ENCODE results near the gene ERGIC1. TPM values are rescaled to one million over a fixed set of nuclear protein-coding genes. Genes with fewer than 3 reads are reported as not detected.
"Not testable (repeated sequence)": the region's sequence is repeated elsewhere in the genome, so short reads cannot be mapped to it uniquely, and the experiment has no call there.

The ERGIC1 gene
- total RNA-seq, 2 experiments from 2014 or later = 30.9 to 34.7 TPM

GRCh38 chr5:172851254-172851653 lies 17.2 kb downstream of the ERGIC1 start:
- H3K27me3 Mint-ChIP-seq; H3K27ac Mint-ChIP-seq; H3K9me3 Mint-ChIP-seq (ENCODE audit: low read depth); DNase-seq; H3K4me3 Mint-ChIP-seq; ATAC-seq; H3K36me3 Mint-ChIP-seq; CTCF ChIA-PET: not testable (repeated sequence)
- H3K4me1 Mint-ChIP-seq = peaks cover 27% of the 10 kb centered on the region

- H3K4me1 Mint-ChIP-seq = peaks cover 27% of the 10 kb centered on the region
- no peak overlapping the region for H3K27ac Mint-ChIP-seq
Observed at GRCh38 chr5:172852490-172853354, 18.7 kb downstream of the ERGIC1 start.

GRCh38 chr5:172853355-172853975 lies 19.4 kb downstream of the ERGIC1 start:
- Mint-ChIP-seq H3K27me3 (no peaks in the 10 kb centered on the region), H3K4me3 (no peak overlapping the region), H3K27ac (peak overlapping the region; percentile 9), H3K9me3 (ENCODE audit: low read depth) (no peaks in the 10 kb centered on the region), H3K36me3 (no peaks in the 10 kb centered on the region), H3K4me1 (peaks cover 27% of the 10 kb centered on the region)
- no peak for ATAC-seq
- DNase-seq = no peak
- CTCF ChIA-PET = no interaction called here

More at GRCh38 chr5:172852490-172853354, 18.7 kb downstream of the ERGIC1 start:
- DNase-seq (peak; percentile 48), ATAC-seq (no peak)
- Mint-ChIP-seq H3K9me3 (ENCODE audit: low read depth) (no peaks in the 10 kb centered on the region), H3K36me3 (no peaks in the 10 kb centered on the region), H3K27me3 (no peaks in the 10 kb centered on the region), H3K4me3 (no peak overlapping the region)
- CTCF ChIA-PET = no interaction called here

- Mint-ChIP-seq H3K27me3 (no peaks in the 10 kb centered on the region), H3K9me3 (ENCODE audit: low read depth) (no peaks in the 10 kb centered on the region), H3K27ac (no peak overlapping the region), H3K4me3 (no peak overlapping the region), H3K4me1 (peaks cover 26% of the 10 kb centered on the region), H3K36me3 (no peaks in the 10 kb centered on the region)
- ATAC-seq (no peak), DNase-seq (no peak)
- CTCF ChIA-PET = no interaction called here
Observed at GRCh38 chr5:172854451-172854871, 20.4 kb downstream of the ERGIC1 start.

GRCh38 chr5:172854971-172855370 lies 20.9 kb downstream of the ERGIC1 start:
- Mint-ChIP-seq H3K4me1 (peaks cover 21% of the 10 kb centered on the region), H3K27ac (no peak overlapping the region), H3K9me3 (ENCODE audit: low read depth) (no peaks in the 10 kb centered on the region), H3K27me3 (no peaks in the 10 kb centered on the region), H3K4me3 (no peak overlapping the region), H3K36me3 (no peaks in the 10 kb centered on the region)
- CTCF ChIA-PET = no interaction called here
- DNase-seq = no peak
- ATAC-seq = no peak

GRCh38 chr5:172855597-172856292 lies 21.7 kb downstream of the ERGIC1 start:
- Mint-ChIP-seq H3K36me3 (no peaks in the 10 kb centered on the region), H3K27me3 (no peaks in the 10 kb centered on the region), H3K27ac (no peak overlapping the region), H3K4me3 (no peak overlapping the region), H3K9me3 (ENCODE audit: low read depth) (no peaks in the 10 kb centered on the region), H3K4me1 (peaks cover 21% of the 10 kb centered on the region)
- CTCF ChIA-PET = no interaction called here
- no peak for DNase-seq
- no peak for ATAC-seq

GRCh38 chr5:172856336-172856735 lies 22.3 kb downstream of the ERGIC1 start:
- Mint-ChIP-seq H3K27ac (no peak overlapping the region), H3K4me3 (no peak overlapping the region)

GRCh38 chr5:172857982-172858381 lies 23.9 kb downstream of the ERGIC1 start:
- H3K27me3 Mint-ChIP-seq = no peaks in the 10 kb centered on the region
- DNase-seq (no peak), ATAC-seq (no peak)
- no peaks in the 10 kb centered on the region for H3K36me3 Mint-ChIP-seq
- peaks cover 19% of the 10 kb centered on the region for H3K4me1 Mint-ChIP-seq
- H3K9me3 Mint-ChIP-seq (ENCODE audit: low read depth) = no peaks in the 10 kb centered on the region
- CTCF ChIA-PET = no interaction called here
- no peak overlapping the region for H3K27ac Mint-ChIP-seq
- no peak overlapping the region for H3K4me3 Mint-ChIP-seq

More at GRCh38 chr5:172856336-172856735, 22.3 kb downstream of the ERGIC1 start:
- peaks cover 21% of the 10 kb centered on the region for H3K4me1 Mint-ChIP-seq
- no peak for ATAC-seq
- no peaks in the 10 kb centered on the region for H3K9me3 Mint-ChIP-seq (ENCODE audit: low read depth)
- H3K27me3 Mint-ChIP-seq = no peaks in the 10 kb centered on the region
- DNase-seq = no peak
- H3K36me3 Mint-ChIP-seq = no peaks in the 10 kb centered on the region
- CTCF ChIA-PET = no interaction called here

- ATAC-seq (no peak), DNase-seq (no peak)
- no peaks in the 10 kb centered on the region for H3K27me3 Mint-ChIP-seq
- H3K4me3 Mint-ChIP-seq = no peak overlapping the region
- H3K36me3 Mint-ChIP-seq = no peaks in the 10 kb centered on the region
- CTCF ChIA-PET = interaction anchor here (1.2 kb wide), 1 partner anchor 86 kb away, joined by 3 read pairs; no protein-coding TSS in a partner anchor
- no peak overlapping the region for H3K27ac Mint-ChIP-seq
- H3K4me1 Mint-ChIP-seq = peaks cover 15% of the 10 kb centered on the region
- no peaks in the 10 kb centered on the region for H3K9me3 Mint-ChIP-seq (ENCODE audit: low read depth)
Observed at GRCh38 chr5:172858511-172858989, 24.5 kb downstream of the ERGIC1 start.

- H3K27me3 Mint-ChIP-seq = no peaks in the 10 kb centered on the region
- no peak overlapping the region for H3K4me3 Mint-ChIP-seq
- H3K9me3 Mint-ChIP-seq (ENCODE audit: low read depth) = no peaks in the 10 kb centered on the region
- H3K4me1 Mint-ChIP-seq = peaks cover 9% of the 10 kb centered on the region
- no peak for ATAC-seq
- no peaks in the 10 kb centered on the region for H3K36me3 Mint-ChIP-seq
- DNase-seq = no peak
- H3K27ac Mint-ChIP-seq = no peak overlapping the region
- CTCF ChIA-PET = interaction anchor here (0.6 to 1.6 kb wide), 3 partner anchors 10 to 379 kb away, joined by 3 to 4 read pairs (median 3); no protein-coding TSS in a partner anchor
Observed at GRCh38 chr5:172858990-172859811, 25.1 kb downstream of the ERGIC1 start.

- H3K4me1 Mint-ChIP-seq = peaks cover 3% of the 10 kb centered on the region
- H3K27ac Mint-ChIP-seq = no peak overlapping the region
- ATAC-seq = no peak
- no peaks in the 10 kb centered on the region for H3K9me3 Mint-ChIP-seq (ENCODE audit: low read depth)
- H3K27me3 Mint-ChIP-seq = no peaks in the 10 kb centered on the region
- CTCF ChIA-PET = interaction anchor here (0.6 to 1.6 kb wide), 3 partner anchors 11 to 380 kb away, joined by 3 to 4 read pairs (median 3); no protein-coding TSS in a partner anchor
- no peak for DNase-seq
- no peak overlapping the region for H3K4me3 Mint-ChIP-seq
- H3K36me3 Mint-ChIP-seq = no peaks in the 10 kb centered on the region
Observed at GRCh38 chr5:172859966-172860365, 25.9 kb downstream of the ERGIC1 start.

- no peak for ATAC-seq
- CTCF ChIA-PET = interaction anchor here (1.6 kb wide), 1 partner anchor 12 kb away, joined by 4 read pairs; no protein-coding TSS in a partner anchor
- Mint-ChIP-seq H3K27ac (no peak overlapping the region), H3K36me3 (no peaks in the 10 kb centered on the region), H3K27me3 (no peaks in the 10 kb centered on the region), H3K9me3 (ENCODE audit: low read depth) (no peaks in the 10 kb centered on the region), H3K4me1 (peaks cover 3% of the 10 kb centered on the region), H3K4me3 (no peak overlapping the region)
- DNase-seq = no peak
Observed at GRCh38 chr5:172860520-172861443, 26.7 kb downstream of the ERGIC1 start.

Measured in activated CD8-positive, alpha-beta memory T cell treated with anti-CD3 and anti-CD28 coated beads, Interleukin-2, amount 10 ng/mL, durations not matched to agents 7 days and 5 days (primary cell).